Activated gamma-delta T cell treated with anti-CD3 and anti-CD28 coated beads, Interleukin-2, amount 50 U/mL, for 16 hours (primary cell): ENCODE data around the gene DNAJC13.

ENCODE experiments used
- DNase-seq: peaks from one replicate; pipeline ENCODE4 v3.0.0-alpha.2; 2020; ENCODE audit warnings: low read depth

Gene DNAJC13

GRCh38 chr3:132406587-132406986 lies 10.7 kb upstream of the DNAJC13 start:
- no peak for DNase-seq

GRCh38 chr3:132407025-132407424 lies 10.3 kb upstream of the DNAJC13 start:
- DNase-seq = no peak

- no peak for DNase-seq
Observed at GRCh38 chr3:132414841-132415240, 2.5 kb upstream of the DNAJC13 start.

GRCh38 chr3:132416161-132416560 lies 1.1 kb upstream of the DNAJC13 start:
- no peak for DNase-seq

- DNase-seq = peak; percentile 21
Observed at GRCh38 chr3:132417695-132418411, 551 bp downstream of the DNAJC13 start.

- no peak for DNase-seq
Observed at GRCh38 chr3:132418916-132419315, 1.6 kb downstream of the DNAJC13 start.

GRCh38 chr3:132421832-132422231 lies 4.5 kb downstream of the DNAJC13 start:
- DNase-seq = no peak

- DNase-seq = no peak
Observed at GRCh38 chr3:132422531-132422930, 5.2 kb downstream of the DNAJC13 start.

GRCh38 chr3:132432639-132433038 lies 15.3 kb downstream of the DNAJC13 start:
- DNase-seq = no peak

GRCh38 chr3:132433121-132433520 lies 15.8 kb downstream of the DNAJC13 start:
- DNase-seq = no peak

- DNase-seq = no peak
Observed at GRCh38 chr3:132435224-132435910, 18.1 kb downstream of the DNAJC13 start.

GRCh38 chr3:132435911-132436425 lies 18.7 kb downstream of the DNAJC13 start:
- DNase-seq = no peak

GRCh38 chr3:132443421-132443820 lies 26.1 kb downstream of the DNAJC13 start:
- no peak for DNase-seq

- no peak for DNase-seq
Observed at GRCh38 chr3:132444383-132444782, 27.1 kb downstream of the DNAJC13 start.

- no peak for DNase-seq
Observed at GRCh38 chr3:132445817-132446216, 28.5 kb downstream of the DNAJC13 start.

- DNase-seq = no peak
Observed at GRCh38 chr3:132448216-132448961, 31.1 kb downstream of the DNAJC13 start.

GRCh38 chr3:132456136-132456535 lies 38.8 kb downstream of the DNAJC13 start:
- DNase-seq = no peak

GRCh38 chr3:132456571-132456970 lies 39.3 kb downstream of the DNAJC13 start:
- no peak for DNase-seq

- no peak for DNase-seq
Observed at GRCh38 chr3:132457286-132457685, 40.0 kb downstream of the DNAJC13 start.

- DNase-seq = no peak
Observed at GRCh38 chr3:132459551-132459950, 42.2 kb downstream of the DNAJC13 start.

GRCh38 chr3:132461544-132461943 lies 44.2 kb downstream of the DNAJC13 start:
- DNase-seq = no peak

GRCh38 chr3:132464066-132464465 lies 46.8 kb downstream of the DNAJC13 start:
- no peak for DNase-seq

GRCh38 chr3:132469326-132469725 lies 52.0 kb downstream of the DNAJC13 start:
- DNase-seq = no peak
